Gastrocnemius medialis (tissue), 4 donors: Measurements from ENCODE around the gene KIFC3.

Experiments used
- POLR2A ChIP-seq, 2 donors: fragments of 450-650 bp; IDR thresholded peaks; one replicate each; pipeline ENCODE4 v1.6.1; 2017; ENCODE audit warnings: antibody characterized with exemption in 2 of 2, mild to moderate bottlenecking in 2 of 2, moderate library complexity in 2 of 2
- TF ChIP-seq, protein P1 (sequence below), 5 experiments: fragments of 450-650 bp in 3 of 5; fragments of 200-600 bp in 2 of 5; sonication (generic) in 2 of 5; IDR thresholded peaks in 4 of 5; conservative IDR thresholded peaks in 1 of 5; 1 replicate in 4 of 5; 2 replicates in 1 of 5; pipeline ENCODE4 v1.5.1; 2016 to 2019; ENCODE audit warnings: antibody characterized with exemption in 5 of 5, mild to moderate bottlenecking in 3 of 5, moderate library complexity in 3 of 5

DNA sequence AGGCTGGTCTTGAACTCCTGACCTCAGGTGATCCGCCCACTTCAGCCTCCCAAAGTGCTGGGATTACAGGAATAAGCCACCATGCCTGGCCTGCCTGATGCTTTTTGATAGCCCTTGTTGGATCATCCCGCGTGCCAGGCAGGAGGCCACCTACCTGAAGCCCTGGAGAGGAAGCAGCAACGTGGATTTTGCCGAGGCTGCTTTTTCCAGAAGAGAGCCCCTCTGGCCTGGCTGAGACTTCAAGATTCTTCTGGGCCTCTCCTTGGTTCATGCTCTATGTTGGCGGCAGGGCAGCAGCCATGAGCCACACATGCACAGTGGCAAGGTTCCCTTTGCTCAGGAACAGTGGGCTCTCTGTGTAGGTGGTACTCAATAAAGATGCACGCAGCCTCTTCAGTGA lies 55.2 kb downstream of the KIFC3 start:
- TF ChIP-seq, protein P1, sequence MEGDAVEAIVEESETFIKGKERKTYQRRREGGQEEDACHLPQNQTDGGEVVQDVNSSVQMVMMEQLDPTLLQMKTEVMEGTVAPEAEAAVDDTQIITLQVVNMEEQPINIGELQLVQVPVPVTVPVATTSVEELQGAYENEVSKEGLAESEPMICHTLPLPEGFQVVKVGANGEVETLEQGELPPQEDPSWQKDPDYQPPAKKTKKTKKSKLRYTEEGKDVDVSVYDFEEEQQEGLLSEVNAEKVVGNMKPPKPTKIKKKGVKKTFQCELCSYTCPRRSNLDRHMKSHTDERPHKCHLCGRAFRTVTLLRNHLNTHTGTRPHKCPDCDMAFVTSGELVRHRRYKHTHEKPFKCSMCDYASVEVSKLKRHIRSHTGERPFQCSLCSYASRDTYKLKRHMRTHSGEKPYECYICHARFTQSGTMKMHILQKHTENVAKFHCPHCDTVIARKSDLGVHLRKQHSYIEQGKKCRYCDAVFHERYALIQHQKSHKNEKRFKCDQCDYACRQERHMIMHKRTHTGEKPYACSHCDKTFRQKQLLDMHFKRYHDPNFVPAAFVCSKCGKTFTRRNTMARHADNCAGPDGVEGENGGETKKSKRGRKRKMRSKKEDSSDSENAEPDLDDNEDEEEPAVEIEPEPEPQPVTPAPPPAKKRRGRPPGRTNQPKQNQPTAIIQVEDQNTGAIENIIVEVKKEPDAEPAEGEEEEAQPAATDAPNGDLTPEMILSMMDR (IDR thresholded peaks at IDR 0.05 in 4 of 5, conservative IDR thresholded peaks at IDR 0.05 in 1 of 5) = no peak
- no peak for TF ChIP-seq POLR2A (IDR thresholded peaks at IDR 0.05)
